ENCODE data around the gene PPP1R3A.
"Not testable (repeated sequence)": the region's sequence is repeated elsewhere in the genome, so short reads cannot be mapped to it uniquely, and the experiment has no call there.

The PPP1R3A gene

DNA sequence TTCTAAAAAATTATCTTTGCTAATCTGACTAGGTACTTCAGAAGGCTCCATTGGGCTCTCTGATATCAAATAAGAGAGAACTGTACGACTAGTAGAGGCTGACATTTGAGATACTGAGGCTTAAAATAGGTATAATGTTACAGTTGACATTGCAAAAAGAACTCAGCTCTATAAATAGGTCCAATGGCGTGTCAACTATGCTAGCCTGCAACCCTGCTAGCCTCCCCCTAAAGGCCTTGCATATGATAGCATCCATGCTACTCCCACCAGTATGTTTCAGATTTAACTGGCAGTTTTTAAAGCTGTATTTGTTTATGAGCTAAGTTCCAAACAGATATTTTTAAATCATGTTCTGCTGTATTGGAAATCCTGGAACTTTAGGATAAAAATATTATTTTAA lies at the start of gene PPP1R3A:
Gene PPP1R3A (minus strand): TSS at position 64 of the 400 bp plus-strand sequence. CDS start 13 bp downstream, at position 51.
- DNase-seq (no peak), ATAC-seq (replicated peaks) (no peak)
- Mint-ChIP-seq H3K4me1 (no peaks in the 10 kb centered on the region), H3K9me3 (peaks cover 0 to 3% of the 10 kb centered on the region in 2 donors), H3K27me3 (no peaks in the 10 kb centered on the region), H3K4me3 (no peak within 1 kb of the TSS), H3K36me3 (no peaks in the 10 kb centered on the region), H3K27ac (no peak within 1 kb of the TSS)

DNA sequence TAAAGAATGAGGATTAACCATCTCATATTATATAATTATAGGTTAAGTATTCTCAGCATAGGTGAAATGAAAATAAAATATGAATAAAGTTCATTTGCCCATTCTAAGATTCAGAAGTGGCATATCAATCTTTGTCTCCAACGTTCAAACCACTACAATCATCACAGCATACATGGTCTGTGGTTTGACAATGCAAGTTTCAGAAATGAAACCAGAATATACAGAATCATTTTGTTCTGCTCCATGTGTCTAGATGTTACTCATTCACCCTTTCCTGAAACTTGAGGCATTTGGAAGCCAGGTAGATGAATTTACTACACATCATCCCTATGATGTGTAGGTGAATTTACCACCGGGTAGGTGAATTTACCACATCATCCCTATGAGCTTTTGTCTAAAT lies 44.5 kb upstream of the PPP1R3A start:
- peaks cover 7% of the 10 kb centered on the region in 2 donors for H3K9me3 Mint-ChIP-seq
- H3K27ac Mint-ChIP-seq = no peak overlapping the region
- no peaks in the 10 kb centered on the region for H3K27me3 Mint-ChIP-seq
- no peak for ATAC-seq (replicated peaks)
- DNase-seq = no peak
- H3K36me3 Mint-ChIP-seq = no peaks in the 10 kb centered on the region
- no peaks in the 10 kb centered on the region for H3K4me1 Mint-ChIP-seq
- no peak overlapping the region for H3K4me3 Mint-ChIP-seq

DNA sequence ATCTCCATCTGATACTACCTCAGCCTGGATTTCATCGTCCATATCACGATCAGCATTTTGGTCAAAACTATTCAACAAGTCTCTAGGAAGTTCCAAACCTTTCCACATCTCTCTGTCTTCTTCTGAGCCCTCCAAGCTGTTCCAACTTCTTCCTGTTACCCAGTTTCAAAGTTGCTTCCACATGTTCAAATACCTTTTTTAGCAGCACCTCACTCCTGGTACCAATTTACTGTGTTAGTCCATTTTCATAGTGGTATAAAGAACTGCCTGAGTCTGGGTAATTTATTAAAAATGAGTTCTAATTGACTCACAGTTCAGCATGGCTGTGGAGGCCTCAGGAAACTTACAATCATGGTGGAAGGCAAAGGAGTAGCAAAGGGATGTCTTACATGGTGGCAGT lies 41.1 kb upstream of the PPP1R3A start:
- Mint-ChIP-seq H3K27ac (no peak overlapping the region), H3K4me1 (no peaks in the 10 kb centered on the region), H3K27me3 (no peaks in the 10 kb centered on the region), H3K4me3 (no peak overlapping the region), H3K9me3 (peaks cover 7 to 11% of the 10 kb centered on the region in 2 donors), H3K36me3 (no peaks in the 10 kb centered on the region)
- no peak for ATAC-seq (replicated peaks)
- DNase-seq = no peak

GRCh38 chr7:113955157-113955556 lies 36.3 kb upstream of the PPP1R3A start:
- Mint-ChIP-seq H3K4me3 (no peak overlapping the region), H3K27me3 (no peaks in the 10 kb centered on the region), H3K27ac (no peak overlapping the region), H3K4me1 (no peaks in the 10 kb centered on the region), H3K36me3 (no peaks in the 10 kb centered on the region), H3K9me3 (peaks cover 24 to 27% of the 10 kb centered on the region in 2 donors)
- no peak for DNase-seq
- no peak for ATAC-seq (replicated peaks)

- H3K27me3 Mint-ChIP-seq = no peaks in the 10 kb centered on the region
- DNase-seq = no peak
- peaks cover 20% of the 10 kb centered on the region in 2 donors for H3K9me3 Mint-ChIP-seq
- no peak for ATAC-seq (replicated peaks)
- H3K27ac Mint-ChIP-seq = no peak overlapping the region
- no peaks in the 10 kb centered on the region for H3K4me1 Mint-ChIP-seq
- H3K36me3 Mint-ChIP-seq = no peaks in the 10 kb centered on the region
- no peak overlapping the region for H3K4me3 Mint-ChIP-seq
Observed at GRCh38 chr7:113953553-113953952, 34.7 kb upstream of the PPP1R3A start.

DNA sequence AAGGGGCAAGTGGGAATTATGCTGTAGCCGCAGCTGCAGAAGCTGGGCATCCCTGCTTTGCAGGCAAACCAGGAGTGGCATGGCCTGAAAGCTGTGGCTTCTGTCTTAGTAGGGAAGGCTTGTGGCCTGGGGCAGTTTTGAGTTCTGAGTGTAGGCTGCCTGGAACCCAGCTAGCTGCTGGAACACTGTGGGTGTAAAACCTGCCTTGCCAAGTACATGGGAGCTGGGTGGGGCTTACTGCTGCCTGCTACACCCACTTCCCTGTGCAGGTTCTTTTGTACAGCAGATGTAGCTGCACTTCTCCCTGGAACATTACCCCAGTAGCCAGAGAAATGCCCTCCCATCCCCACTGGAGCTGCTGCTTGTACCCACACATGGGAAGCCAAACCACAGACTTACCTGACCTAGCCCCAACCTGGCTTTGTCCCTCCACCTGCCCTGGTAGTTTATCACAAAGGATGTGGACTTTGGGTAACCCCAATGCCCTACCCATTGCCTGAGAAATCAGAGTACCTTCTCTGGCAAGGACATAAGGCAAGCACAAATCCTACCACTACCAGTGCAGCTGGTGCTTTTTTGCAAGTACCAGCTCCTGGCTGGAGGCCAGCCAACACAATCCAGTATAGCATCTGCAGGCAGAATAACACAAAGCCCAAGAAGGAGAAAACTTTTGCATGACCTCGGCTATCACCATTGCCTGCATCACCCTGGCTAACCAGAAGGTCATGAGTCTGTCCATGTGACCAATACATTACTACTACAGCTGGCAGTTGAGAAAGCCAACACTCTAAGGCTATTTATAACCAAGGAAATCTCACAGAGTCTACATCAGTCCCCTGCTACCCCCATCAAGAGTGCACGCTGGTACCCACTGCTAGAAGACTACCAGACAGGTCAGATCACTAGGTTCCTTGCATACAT lies 26.5 kb upstream of the PPP1R3A start:
- no peak overlapping the region for H3K4me3 Mint-ChIP-seq
- ATAC-seq (replicated peaks) (no peak), DNase-seq (no peak)
- H3K4me1 Mint-ChIP-seq = no peaks in the 10 kb centered on the region
- H3K27ac Mint-ChIP-seq = no peak overlapping the region
- no peaks in the 10 kb centered on the region for H3K27me3 Mint-ChIP-seq
- peaks cover 0 to 4% of the 10 kb centered on the region in 2 donors for H3K9me3 Mint-ChIP-seq
- H3K36me3 Mint-ChIP-seq = no peaks in the 10 kb centered on the region

GRCh38 chr7:113936982-113937381 lies 18.2 kb upstream of the PPP1R3A start:
- no peak overlapping the region for H3K27ac Mint-ChIP-seq

DNA sequence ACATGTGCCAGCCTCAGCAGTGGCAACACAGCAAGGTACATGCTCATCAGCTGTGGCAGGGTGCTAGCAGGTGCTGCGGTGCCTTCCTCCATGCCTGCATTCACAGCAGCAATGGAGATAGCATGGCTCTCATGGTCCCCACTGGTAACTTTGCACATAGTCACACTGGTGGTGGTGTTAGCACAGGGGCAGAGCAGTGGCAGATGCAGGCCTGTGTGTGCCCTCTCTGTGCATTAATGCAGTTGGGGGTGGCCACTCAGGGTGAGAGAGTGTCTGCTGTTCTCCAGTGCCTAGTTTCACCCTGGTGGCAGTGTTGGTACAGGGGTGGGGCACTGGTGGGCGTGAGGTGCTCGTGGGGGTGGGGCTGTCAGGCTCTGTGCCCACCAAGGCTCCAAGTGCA lies 17.7 kb upstream of the PPP1R3A start:
- H3K4me1 Mint-ChIP-seq = no peaks in the 10 kb centered on the region
- peaks cover 0 to 7% of the 10 kb centered on the region in 2 donors for H3K9me3 Mint-ChIP-seq
- ATAC-seq (replicated peaks) (no peak), DNase-seq (no peak)
- H3K27ac Mint-ChIP-seq = no peak overlapping the region
- H3K36me3 Mint-ChIP-seq = no peaks in the 10 kb centered on the region
- H3K27me3 Mint-ChIP-seq = no peaks in the 10 kb centered on the region
- H3K4me3 Mint-ChIP-seq = no peak overlapping the region

More at GRCh38 chr7:113936982-113937381, 18.2 kb upstream of the PPP1R3A start:
- DNase-seq (no peak), ATAC-seq (replicated peaks) (no peak)
- H3K4me1 Mint-ChIP-seq = no peaks in the 10 kb centered on the region
- H3K4me3 Mint-ChIP-seq = no peak overlapping the region
- no peaks in the 10 kb centered on the region for H3K27me3 Mint-ChIP-seq
- H3K9me3 Mint-ChIP-seq = peaks cover 0 to 7% of the 10 kb centered on the region in 2 donors
- no peaks in the 10 kb centered on the region for H3K36me3 Mint-ChIP-seq

GRCh38 chr7:113929389-113929788 lies 10.6 kb upstream of the PPP1R3A start:
- not testable (repeated sequence) for DNase-seq; H3K9me3 Mint-ChIP-seq; H3K36me3 Mint-ChIP-seq; ATAC-seq (replicated peaks); H3K27me3 Mint-ChIP-seq; H3K27ac Mint-ChIP-seq; H3K4me3 Mint-ChIP-seq; H3K4me1 Mint-ChIP-seq

DNA sequence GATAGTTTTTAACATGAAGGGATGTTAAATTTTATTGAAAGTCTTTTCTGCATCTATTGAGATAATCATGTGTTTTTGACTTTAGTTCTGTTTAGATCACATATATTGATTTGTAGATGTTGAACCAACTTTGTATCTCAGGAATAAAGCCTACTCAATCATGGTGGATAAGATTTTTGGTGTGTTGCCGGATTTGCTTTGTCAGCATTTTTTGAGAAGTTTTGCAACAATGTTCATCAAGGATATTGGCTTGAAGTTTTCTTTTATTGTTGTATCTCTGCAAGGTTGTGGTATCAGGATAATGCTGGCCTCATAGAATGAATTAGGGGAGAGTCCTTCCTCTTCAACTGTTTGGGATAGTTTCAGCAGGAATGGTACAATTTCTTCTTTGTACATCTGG lies 9.3 kb upstream of the PPP1R3A start:
- Mint-ChIP-seq H3K9me3 (peaks cover 4 to 7% of the 10 kb centered on the region in 2 donors), H3K4me1 (no peaks in the 10 kb centered on the region), H3K27me3 (no peaks in the 10 kb centered on the region), H3K4me3 (no peak overlapping the region), H3K27ac (no peak overlapping the region), H3K36me3 (no peaks in the 10 kb centered on the region)
- ATAC-seq (replicated peaks) (no peak), DNase-seq (no peak)

DNA sequence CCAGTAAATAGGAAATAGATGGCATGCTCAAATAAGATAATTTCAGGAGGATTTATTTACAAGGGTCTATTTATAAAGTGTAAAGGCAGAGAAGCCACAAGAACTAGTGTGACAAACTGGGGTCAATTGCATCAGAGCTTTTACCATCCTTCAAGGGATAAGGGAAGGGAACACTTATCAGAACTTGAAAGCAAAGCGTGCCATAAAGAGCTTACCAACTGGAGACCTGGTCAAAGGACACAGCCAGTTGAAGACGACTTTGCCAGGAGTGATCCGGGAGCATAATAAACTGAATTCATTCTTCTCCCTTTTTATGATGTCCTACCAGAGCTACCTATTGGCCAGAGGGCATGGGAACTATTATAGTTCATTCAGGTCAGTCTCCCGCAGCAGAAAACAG lies 3.2 kb upstream of the PPP1R3A start:
- no peak for ATAC-seq (replicated peaks)
- no peak overlapping the region for H3K4me3 Mint-ChIP-seq
- peaks cover 0 to 3% of the 10 kb centered on the region in 2 donors for H3K9me3 Mint-ChIP-seq
- H3K4me1 Mint-ChIP-seq = no peaks in the 10 kb centered on the region
- H3K36me3 Mint-ChIP-seq = no peaks in the 10 kb centered on the region
- DNase-seq = no peak
- no peak overlapping the region for H3K27ac Mint-ChIP-seq
- no peaks in the 10 kb centered on the region for H3K27me3 Mint-ChIP-seq

- DNase-seq (no peak), ATAC-seq (replicated peaks) (no peak)
- H3K27me3 Mint-ChIP-seq = no peaks in the 10 kb centered on the region
- H3K4me3 Mint-ChIP-seq = no peak overlapping the region
- peaks cover 0 to 3% of the 10 kb centered on the region in 2 donors for H3K9me3 Mint-ChIP-seq
- no peaks in the 10 kb centered on the region for H3K36me3 Mint-ChIP-seq
- H3K27ac Mint-ChIP-seq = no peak overlapping the region
- H3K4me1 Mint-ChIP-seq = no peaks in the 10 kb centered on the region
Observed at GRCh38 chr7:113921363-113921762, 2.6 kb upstream of the PPP1R3A start.

GRCh38 chr7:113917840-113918239 lies 969 bp downstream of the PPP1R3A start:
- Mint-ChIP-seq H3K27ac (no peak overlapping the region), H3K4me3 (no peak overlapping the region), H3K27me3 (no peaks in the 10 kb centered on the region), H3K36me3 (no peaks in the 10 kb centered on the region), H3K9me3 (peaks cover 0 to 3% of the 10 kb centered on the region in 2 donors), H3K4me1 (no peaks in the 10 kb centered on the region)
- ATAC-seq (replicated peaks) (no peak), DNase-seq (no peak)

DNA sequence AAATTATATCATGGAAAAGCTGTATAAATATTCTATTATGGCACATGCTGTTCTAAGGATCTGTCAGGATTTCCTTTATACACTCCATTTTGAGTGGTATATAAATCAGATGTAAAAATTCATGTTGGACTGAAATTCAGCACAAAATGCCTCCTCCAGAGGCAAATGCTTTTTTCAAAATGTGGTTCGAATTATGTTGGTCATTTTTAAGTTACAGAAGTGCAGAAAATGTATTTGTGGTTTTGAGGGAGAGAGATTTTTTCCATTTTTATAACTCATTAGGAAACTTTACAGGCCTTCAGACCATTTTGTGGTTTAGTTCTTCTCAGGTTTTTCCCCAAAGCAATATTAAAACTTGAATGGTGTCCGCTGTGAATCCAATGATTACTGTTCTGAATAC lies 2.9 kb downstream of the PPP1R3A start:
- no peaks in the 10 kb centered on the region for H3K36me3 Mint-ChIP-seq
- no peaks in the 10 kb centered on the region for H3K27me3 Mint-ChIP-seq
- no peak for DNase-seq
- peaks cover 0 to 3% of the 10 kb centered on the region in 2 donors for H3K9me3 Mint-ChIP-seq
- H3K4me3 Mint-ChIP-seq = no peak overlapping the region
- no peaks in the 10 kb centered on the region for H3K4me1 Mint-ChIP-seq
- no peak overlapping the region for H3K27ac Mint-ChIP-seq
- no peak for ATAC-seq (replicated peaks)

DNA sequence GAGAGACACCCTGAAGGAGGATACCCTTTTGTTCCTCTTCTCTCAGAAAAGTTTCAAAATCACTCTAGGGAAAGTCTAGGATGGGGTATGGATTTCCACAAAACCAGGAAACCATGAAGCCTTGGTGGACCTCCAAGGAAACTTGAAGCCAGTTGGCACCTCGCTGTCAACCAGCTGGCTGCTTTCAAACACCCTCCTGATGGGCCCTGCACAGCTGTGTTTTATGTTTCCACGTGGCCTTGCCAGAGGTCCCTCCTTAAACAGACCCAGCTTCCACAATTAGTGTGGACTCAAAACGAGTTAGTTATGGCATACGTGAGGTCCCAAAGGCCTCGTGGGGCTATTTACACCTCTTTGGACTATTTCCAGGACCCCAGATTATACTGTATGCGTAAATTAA lies 5.9 kb downstream of the PPP1R3A start:
- no peak for DNase-seq
- Mint-ChIP-seq H3K27ac (no peak overlapping the region), H3K36me3 (no peaks in the 10 kb centered on the region), H3K9me3 (no peaks in the 10 kb centered on the region), H3K27me3 (no peaks in the 10 kb centered on the region), H3K4me3 (no peak overlapping the region), H3K4me1 (no peaks in the 10 kb centered on the region)
- no peak for ATAC-seq (replicated peaks)
